Mesendoderm (in vitro differentiated cells): Measurements from ENCODE around the gene GORASP2.

Source experiments
- DNase-seq: peaks from one replicate; pipeline ENCODE4 v3.0.0; 2013
- H2AK5ac ChIP-seq: 2 replicates; pipeline ENCODE4 v1.6.1; 2013; ENCODE audit warnings: low read length, inconsistent platforms
- H2BK120ac ChIP-seq: 2 replicates; pipeline ENCODE4 v1.6.1; 2013; ENCODE audit warnings: low read depth, mild to moderate bottlenecking, low read length, moderate library complexity, mixed read lengths
- H2BK15ac ChIP-seq: replicated peaks from 2 replicates; pipeline ENCODE4 v1.6.1; 2013; ENCODE audit warnings: low read depth, mild to moderate bottlenecking, moderate library complexity
- H2BK5ac ChIP-seq: 2 replicates; pipeline ENCODE4 v1.6.1; 2013; ENCODE audit warnings: low read length, inconsistent platforms
- H3K18ac ChIP-seq: 2 replicates; pipeline ENCODE4 v1.6.1; 2013; ENCODE audit warnings: mild to moderate bottlenecking, low read length, mixed read lengths
- H3K23ac ChIP-seq: one replicate; pipeline ENCODE4 v1.6.1; 2013; ENCODE audit warnings: low read length
- H3K27ac ChIP-seq: 2 replicates; pipeline ENCODE4 v1.5.1; 2013; ENCODE audit warnings: low read depth, mild to moderate bottlenecking, inconsistent platforms, low read length, moderate library complexity
- H3K27me3 ChIP-seq: 2 replicates; pipeline ENCODE4 v1.6.1; 2013; ENCODE audit warnings: low read length, control low read depth, mild to moderate bottlenecking, inconsistent platforms; ENCODE audit not compliant: insufficient read depth, poor library complexity
- H3K36me3 ChIP-seq: 2 replicates; pipeline ENCODE4 v1.6.1; 2013; ENCODE audit warnings: low read length, inconsistent platforms; ENCODE audit not compliant: control insufficient read depth, insufficient read depth
- H3K4ac ChIP-seq: one replicate; pipeline ENCODE4 v1.6.1; 2013; ENCODE audit warnings: low read depth, mild to moderate bottlenecking, low read length, moderate library complexity
- H3K4me1 ChIP-seq: 2 replicates; pipeline ENCODE4 v1.6.1; 2013; ENCODE audit warnings: low read depth, low read length, inconsistent platforms; ENCODE audit not compliant: control insufficient read depth
- H3K4me2 ChIP-seq: 2 replicates; pipeline ENCODE4 v1.6.1; 2013; ENCODE audit warnings: low read length
- H3K4me3 ChIP-seq: 2 replicates; pipeline ENCODE4 v1.5.1; 2013; ENCODE audit warnings: mild to moderate bottlenecking, low read length
- H3K56ac ChIP-seq: one replicate; pipeline ENCODE4 v1.6.1; 2013; ENCODE audit warnings: low read length
- H3K79me1 ChIP-seq: 2 replicates; pipeline ENCODE4 v1.6.1; 2013; ENCODE audit warnings: low read length, inconsistent platforms
- H3K79me2 ChIP-seq: 2 replicates; pipeline ENCODE4 v1.6.1; 2013; ENCODE audit warnings: mild to moderate bottlenecking, low read length; ENCODE audit not compliant: control insufficient read depth, insufficient read depth
- H3K9ac ChIP-seq: 2 replicates; pipeline ENCODE4 v1.6.1; 2013; ENCODE audit warnings: low read length, inconsistent platforms
- H4K5ac ChIP-seq: one replicate; pipeline ENCODE4 v1.6.1; 2013; ENCODE audit warnings: low read length
- H4K8ac ChIP-seq: one replicate; pipeline ENCODE4 v1.6.1; 2013; ENCODE audit warnings: low read depth, mild to moderate bottlenecking, control low read depth, low read length, moderate library complexity
- WGBS: extraction: QIAGEN DNeasy Blood & Tissue Kit; methylation state at CpG from one replicate; pipeline ENCODE4 v1.1.7; 2013; ENCODE audit warnings: low lambda C conversion rate, missing lambda C conversion rate; ENCODE audit not compliant: insufficient coverage; ENCODE audit errors: extremely low coverage; 5-methylcytosine and 5-hydroxymethylcytosine counted together

GORASP2 gene

DNA sequence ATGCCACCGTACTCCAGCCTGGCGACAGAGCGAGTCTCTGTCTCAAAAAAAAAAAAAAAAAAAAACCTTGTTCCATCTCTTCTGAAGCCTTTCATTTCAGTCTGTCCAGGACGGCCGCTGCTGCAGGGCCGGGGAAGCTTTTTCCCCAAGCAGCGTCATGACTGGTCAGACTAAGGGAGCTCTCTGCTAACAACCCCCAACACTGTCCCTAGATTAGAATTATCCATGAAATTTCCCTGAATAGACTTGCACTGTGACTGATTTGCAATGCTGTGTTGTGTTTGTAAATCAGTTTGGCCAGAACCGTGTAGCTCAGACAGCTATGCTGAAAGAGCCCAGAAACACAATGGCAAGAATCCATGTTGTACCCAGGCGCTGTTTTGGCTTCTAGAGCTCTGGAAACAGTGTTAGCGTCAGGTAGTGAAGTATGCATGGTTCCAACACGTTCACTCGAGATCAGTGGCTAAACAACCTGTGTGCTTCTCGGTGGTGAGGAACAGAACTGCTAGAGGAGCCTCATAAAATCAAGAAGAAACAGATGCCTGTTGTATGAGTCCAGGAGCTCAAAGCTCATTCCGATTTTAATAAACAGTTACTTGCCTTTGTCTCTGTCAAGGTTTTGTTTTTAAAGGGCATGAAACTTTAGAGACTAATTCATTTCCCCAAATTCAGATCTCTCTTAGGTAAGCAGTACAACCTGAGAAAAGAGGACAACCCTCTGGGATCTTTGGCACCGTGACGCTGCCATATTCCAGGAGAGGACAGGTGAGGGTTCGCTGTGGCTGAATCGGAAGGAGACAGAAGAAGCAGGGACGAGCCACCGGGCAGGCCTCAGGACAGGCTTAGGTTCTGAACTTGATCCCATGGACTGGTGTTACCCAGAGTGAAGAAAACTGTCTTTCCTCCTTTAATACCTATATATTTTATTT is 43.5 kb downstream of the GORASP2 start:
- no peak for DNase-seq
- no peaks in the 10 kb centered on the region for H3K79me2 ChIP-seq

DNA sequence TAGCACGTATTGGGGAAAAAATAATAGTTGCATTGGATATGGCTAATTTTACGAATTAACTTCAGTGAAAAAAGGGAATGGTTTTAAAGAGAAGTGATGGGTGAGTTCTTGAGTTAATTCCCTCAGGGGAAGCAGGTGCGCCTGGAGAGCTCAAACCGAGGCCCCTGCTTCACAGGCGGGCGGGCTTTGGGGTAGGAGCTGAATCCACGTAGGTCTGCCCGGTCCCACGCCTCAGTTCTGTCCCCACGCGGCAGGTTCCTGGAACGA is 44.1 kb downstream of the GORASP2 start:
- H3K36me3 ChIP-seq = peaks cover 2% of the 10 kb centered on the region
- H3K79me1 ChIP-seq = no peaks in the 10 kb centered on the region
- H3K4me3 ChIP-seq = no peak overlapping the region
- no peaks in the 10 kb centered on the region for H3K4me1 ChIP-seq
- H3K27ac ChIP-seq = no peak overlapping the region
- DNase-seq = no peak
- H2BK120ac ChIP-seq = no peak overlapping the region
- no peak overlapping the region for H2BK15ac ChIP-seq
- peak overlapping the region; percentile 41 for H3K9ac ChIP-seq
- H3K4me2 ChIP-seq = peak overlapping the region; percentile 37
- no peak overlapping the region for H3K18ac ChIP-seq
- no CpG with 5 or more reads among the region's 12 CpGs for WGBS
- no peak overlapping the region for H4K8ac ChIP-seq
- peak overlapping the region; percentile 81 for H3K56ac ChIP-seq
- H3K79me2 ChIP-seq = no peaks in the 10 kb centered on the region
- H3K4ac ChIP-seq = no peak overlapping the region
- no peak overlapping the region for H3K23ac ChIP-seq
- no peak overlapping the region for H2AK5ac ChIP-seq
- no peak overlapping the region for H2BK5ac ChIP-seq
- no peak overlapping the region for H4K5ac ChIP-seq
- no peaks in the 10 kb centered on the region for H3K27me3 ChIP-seq

More for the DNA sequence above, 43.5 kb downstream of the GORASP2 start:
- H2BK5ac ChIP-seq = no peak overlapping the region
- H3K36me3 ChIP-seq = peaks cover 2% of the 10 kb centered on the region
- H3K4ac ChIP-seq = no peak overlapping the region
- no peak overlapping the region for H3K4me3 ChIP-seq
- H2AK5ac ChIP-seq = no peak overlapping the region
- no CpG with 5 or more reads among the region's 20 CpGs for WGBS
- no peak overlapping the region for H3K9ac ChIP-seq
- no peak overlapping the region for H3K27ac ChIP-seq
- no peak overlapping the region for H4K5ac ChIP-seq
- no peak overlapping the region for H3K56ac ChIP-seq
- no peak overlapping the region for H2BK15ac ChIP-seq
- no peaks in the 10 kb centered on the region for H3K4me1 ChIP-seq
- no peak overlapping the region for H4K8ac ChIP-seq
- H3K27me3 ChIP-seq = no peaks in the 10 kb centered on the region
- no peaks in the 10 kb centered on the region for H3K79me1 ChIP-seq
- H3K23ac ChIP-seq = no peak overlapping the region
- no peak overlapping the region for H3K18ac ChIP-seq
- no peak overlapping the region for H2BK120ac ChIP-seq
- no peak overlapping the region for H3K4me2 ChIP-seq

- no peak overlapping the region for H2BK15ac ChIP-seq
- H2BK5ac ChIP-seq = no peak overlapping the region
- H3K27me3 ChIP-seq = no peaks in the 10 kb centered on the region
- peak; percentile 72 for DNase-seq
- peak overlapping the region; percentile 39 for H3K4me2 ChIP-seq
- H3K56ac ChIP-seq = peak overlapping the region; percentile 81
- no peaks in the 10 kb centered on the region for H3K4me1 ChIP-seq
- H2BK120ac ChIP-seq = peak overlapping the region; percentile 83
- H3K36me3 ChIP-seq = peaks cover 2% of the 10 kb centered on the region
- peak overlapping the region; percentile 87 for H3K4ac ChIP-seq
- H3K4me3 ChIP-seq = no peak overlapping the region
- peak overlapping the region; percentile 99 for H4K8ac ChIP-seq
- WGBS = no CpG with 5 or more reads among the region's 67 CpGs
- H2AK5ac ChIP-seq = no peak overlapping the region
- H3K9ac ChIP-seq = peak overlapping the region; percentile 65
- H3K79me2 ChIP-seq = no peaks in the 10 kb centered on the region
- H3K18ac ChIP-seq = peak overlapping the region; percentile 94
- no peak overlapping the region for H3K23ac ChIP-seq
- no peak overlapping the region for H4K5ac ChIP-seq
- H3K27ac ChIP-seq = no peak overlapping the region
- H3K79me1 ChIP-seq = no peaks in the 10 kb centered on the region
Measured at GRCh38 chr2:170973492-170974303, 44.6 kb downstream of the GORASP2 start.

DNA sequence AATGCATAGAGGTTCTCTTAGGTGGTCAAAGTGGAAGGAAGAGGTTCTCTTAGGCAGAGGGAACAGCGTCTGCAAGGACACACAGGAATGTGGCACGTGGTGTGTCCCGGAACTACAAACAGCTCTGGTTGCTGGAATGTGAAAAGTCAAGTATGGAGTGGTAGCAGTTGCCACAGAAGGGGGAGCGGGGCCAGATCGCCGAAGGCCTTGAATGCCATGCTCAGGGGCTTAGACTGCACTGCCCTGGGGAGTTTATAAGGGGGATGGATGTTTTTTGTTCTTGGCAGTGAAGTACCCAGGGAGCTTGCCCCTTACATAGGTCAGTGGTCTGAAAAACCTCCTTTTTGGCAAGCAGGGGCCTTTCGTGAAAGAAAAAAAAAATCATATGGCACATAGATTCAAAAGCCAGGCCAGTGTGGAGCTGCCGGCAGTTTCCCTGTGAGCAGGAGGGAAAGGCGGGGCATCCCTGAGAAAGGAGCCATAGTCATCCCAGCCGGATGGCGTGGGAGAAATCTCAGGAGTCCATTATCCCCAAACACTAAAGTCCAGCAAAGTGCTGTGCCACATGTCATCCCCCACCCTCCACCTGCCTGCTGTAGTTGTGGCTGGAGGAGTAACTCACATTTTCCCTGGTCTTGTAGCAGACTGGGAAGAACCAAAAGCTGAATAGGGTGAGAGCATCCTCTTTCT is 45.4 kb downstream of the GORASP2 start:
- peak overlapping the region; percentile 9 for H3K56ac ChIP-seq
- H2BK15ac ChIP-seq = no peak overlapping the region
- no peak overlapping the region for H3K23ac ChIP-seq
- H3K36me3 ChIP-seq = no peaks in the 10 kb centered on the region
- H2AK5ac ChIP-seq = peak overlapping the region; percentile 10
- no peak overlapping the region for H2BK5ac ChIP-seq
- no peaks in the 10 kb centered on the region for H3K79me2 ChIP-seq
- H4K8ac ChIP-seq = no peak overlapping the region
- no peak overlapping the region for H4K5ac ChIP-seq
- H3K4me3 ChIP-seq = no peak overlapping the region
- H3K9ac ChIP-seq = no peak overlapping the region
- no peak overlapping the region for H3K27ac ChIP-seq
- no peaks in the 10 kb centered on the region for H3K79me1 ChIP-seq
- H3K18ac ChIP-seq = peak overlapping the region; percentile 15
- DNase-seq = peak; percentile 92
- no peaks in the 10 kb centered on the region for H3K27me3 ChIP-seq
- peak overlapping the region; percentile 83 for H2BK120ac ChIP-seq
- H3K4me2 ChIP-seq = no peak overlapping the region
- no peaks in the 10 kb centered on the region for H3K4me1 ChIP-seq
- whole genome bisulfite sequencing = no CpG with 5 or more reads among the region's 11 CpGs
- no peak overlapping the region for H3K4ac ChIP-seq

DNA sequence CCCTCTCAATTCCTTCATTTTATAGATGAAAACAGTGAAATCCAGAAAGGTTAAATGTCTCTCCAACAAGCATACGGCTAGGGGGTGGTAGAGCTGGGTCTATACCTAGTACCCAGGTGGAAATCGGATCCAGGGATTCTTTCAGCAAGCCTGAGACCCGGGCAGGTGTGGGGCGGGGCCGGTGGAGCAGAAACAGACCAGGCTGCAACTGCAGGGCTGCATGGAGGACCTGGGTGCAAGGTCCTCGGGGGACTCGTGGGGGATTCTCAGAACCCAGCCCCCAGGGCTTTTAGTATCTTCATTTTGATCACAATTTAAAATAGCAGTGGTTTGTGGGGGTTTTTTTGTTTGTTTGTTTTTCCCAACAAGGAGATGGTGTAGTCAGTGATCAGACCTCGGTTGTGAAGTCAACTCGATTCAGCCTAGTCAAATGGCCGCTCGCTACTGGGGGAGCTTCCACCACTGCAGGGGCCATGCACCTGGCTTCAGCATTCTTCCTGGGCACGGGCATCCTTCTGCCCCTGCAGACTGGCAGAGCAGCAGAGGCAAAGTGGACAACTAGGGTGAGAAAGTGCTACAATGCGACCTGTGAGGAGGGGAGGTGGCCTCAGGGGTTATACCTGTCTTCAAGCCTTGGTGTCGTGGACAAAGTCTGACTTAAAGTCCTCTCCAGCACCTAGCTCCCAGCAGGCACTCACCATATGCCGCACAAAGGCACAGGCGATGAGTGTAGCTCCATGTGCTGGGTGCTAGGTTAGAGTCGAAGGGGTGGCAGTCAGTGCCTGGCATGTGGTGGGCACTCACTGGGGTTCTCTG is 46.3 kb downstream of the GORASP2 start:
- Histone ChIP-seq H3K56ac (peak overlapping the region; percentile 44), H2AK5ac (peak overlapping the region; percentile 76), H3K23ac (no peak overlapping the region), H3K4me2 (no peak overlapping the region), H3K4ac (no peak overlapping the region), H3K79me2 (no peaks in the 10 kb centered on the region), H3K79me1 (no peaks in the 10 kb centered on the region), H4K5ac (no peak overlapping the region), H3K9ac (no peak overlapping the region), H3K4me3 (no peak overlapping the region), H2BK15ac (no peak overlapping the region), H2BK5ac (peak overlapping the region; percentile 6), H3K4me1 (no peaks in the 10 kb centered on the region), H3K18ac (peak overlapping the region; percentile 1), H3K36me3 (no peaks in the 10 kb centered on the region), H4K8ac (no peak overlapping the region), H3K27me3 (no peaks in the 10 kb centered on the region), H3K27ac (no peak overlapping the region), H2BK120ac (no peak overlapping the region)
- no peak for DNase-seq
- WGBS = no CpG with 5 or more reads among the region's 17 CpGs
